OCI-LY1 (cell line): ENCODE measurements around the gene SMIM14.

Experiments used
- H2AFZ ChIP-seq: fragments of 200-600 bp; sonication (generic), shearing (Covaris generic); 2 replicates; pipeline ENCODE4 v1.6.0; 2014; ENCODE audit warnings: antibody characterized with exemption, mild to moderate bottlenecking, low read length
- H3F3A ChIP-seq: fragments of 200-600 bp; sonication (generic), shearing (Covaris generic); 2 replicates; pipeline ENCODE4 v1.6.0; 2014; ENCODE audit warnings: mild to moderate bottlenecking, antibody characterized with exemption, low read length, moderate library complexity; ENCODE audit not compliant: insufficient read depth
- H3K27ac ChIP-seq: fragments of 200-600 bp; sonication (generic); 2 replicates; pipeline ENCODE4 v1.5.1; 2014; ENCODE audit warnings: low read length, mixed run types, mild to moderate bottlenecking, low read depth; ENCODE audit not compliant: poor library complexity, severe bottlenecking
- H3K27me3 ChIP-seq: fragments of 200-600 bp; sonication (generic); 2 replicates; pipeline ENCODE4 v1.6.0; 2014; ENCODE audit warnings: antibody characterized with exemption, mild to moderate bottlenecking, low read length, moderate library complexity; ENCODE audit not compliant: insufficient read depth
- H3K36me3 ChIP-seq: fragments of 200-600 bp; sonication (generic); 2 replicates; pipeline ENCODE4 v1.6.1; 2014; ENCODE audit warnings: mild to moderate bottlenecking, antibody characterized with exemption, low read length, moderate library complexity, mixed read lengths; ENCODE audit not compliant: insufficient read depth
- H3K4me1 ChIP-seq: fragments of 200-600 bp; sonication (generic); 2 replicates; pipeline ENCODE4 v1.5.1; 2014; ENCODE audit warnings: mild to moderate bottlenecking, low read length, moderate library complexity; ENCODE audit not compliant: insufficient read depth, severe bottlenecking
- H3K4me2 ChIP-seq: fragments of 200-600 bp; sonication (generic), shearing (Covaris generic); 2 replicates; pipeline ENCODE4 v1.6.1; 2014; ENCODE audit warnings: low read length
- H3K4me3 ChIP-seq: fragments of 200-600 bp; sonication (generic); 2 replicates; pipeline ENCODE4 v1.5.1; 2014; ENCODE audit warnings: low read length, low read depth, mild to moderate bottlenecking, mixed read lengths; ENCODE audit not compliant: poor library complexity, severe bottlenecking
- H3K79me2 ChIP-seq: fragments of 200-600 bp; shearing (Covaris generic); 2 replicates; pipeline ENCODE4 v1.6.1; 2016; ENCODE audit warnings: mixed run types, low read length, mixed read lengths; ENCODE audit not compliant: insufficient read depth
- H3K9ac ChIP-seq: fragments of 200-600 bp; sonication (generic), shearing (Covaris generic); 2 replicates; pipeline ENCODE4 v1.6.1; 2014; ENCODE audit warnings: mild to moderate bottlenecking, low read length, mixed read lengths
- H3K9me2 ChIP-seq: fragments of 200-600 bp; sonication (generic), shearing (Covaris generic); 2 replicates; pipeline ENCODE4 v1.6.1; 2014; ENCODE audit warnings: low read depth, mild to moderate bottlenecking, low read length, mixed read lengths
- H3K9me3 ChIP-seq: fragments of 200-600 bp; shearing (Covaris generic); 2 replicates; pipeline ENCODE4 v1.6.1; 2014; ENCODE audit warnings: low read length, mixed read lengths
- H4K20me1 ChIP-seq: fragments of 200-600 bp; sonication (generic), shearing (Covaris generic); 2 replicates; pipeline ENCODE4 v1.6.0; 2016; ENCODE audit warnings: mild to moderate bottlenecking, low read length; ENCODE audit not compliant: insufficient read depth
- CTCF ChIP-seq: fragments of 200-600 bp; sonication (generic), shearing (Covaris generic); IDR thresholded peaks from 2 replicates; pipeline ENCODE4 v1.5.1; 2017; ENCODE audit warnings: mild to moderate bottlenecking, antibody characterized with exemption, low read length, moderate library complexity, mixed read lengths
- EZH2 ChIP-seq: fragments of 200-600 bp; sonication (generic), shearing (Covaris generic); IDR thresholded peaks from 2 replicates; pipeline ENCODE4 v1.8.0; 2017; ENCODE audit warnings: borderline replicate concordance, mixed run types, mild to moderate bottlenecking, antibody characterized with exemption, low read length, moderate library complexity, mixed read lengths

SMIM14 gene

GRCh38 chr4:39559626-39560025, 79.0 kb downstream of the SMIM14 start:
- Histone ChIP-seq H3K36me3 (peaks cover 3% of the 10 kb centered on the region), H3K9me3 (no peaks in the 10 kb centered on the region), H4K20me1 (no peaks in the 10 kb centered on the region), H3K4me2 (no peak overlapping the region), H2AFZ (no peak overlapping the region), H3K27me3 (no peaks in the 10 kb centered on the region), H3K9ac (no peak overlapping the region), H3K4me1 (no peaks in the 10 kb centered on the region), H3K9me2 (no peaks in the 10 kb centered on the region), H3K79me2 (no peaks in the 10 kb centered on the region), H3F3A (no peaks in the 10 kb centered on the region), H3K4me3 (no peak overlapping the region), H3K27ac (no peak overlapping the region)
- TF ChIP-seq EZH2, result no peak
- TF ChIP-seq CTCF, result no peak

GRCh38 chr4:39555472-39555871, 83.2 kb downstream of the SMIM14 start:
- H4K20me1 ChIP-seq, result no peaks in the 10 kb centered on the region
- no peaks in the 10 kb centered on the region for H3K9me2 ChIP-seq
- H3K4me2 ChIP-seq, result no peak overlapping the region
- peaks cover 4% of the 10 kb centered on the region; the same call in 1 of the 2 replicates for H3F3A ChIP-seq
- H3K9me3 ChIP-seq, result no peaks in the 10 kb centered on the region
- no peaks in the 10 kb centered on the region for H3K79me2 ChIP-seq
- H2AFZ ChIP-seq, result no peak overlapping the region
- no peak for TF ChIP-seq CTCF
- no peak overlapping the region for H3K9ac ChIP-seq
- H3K27ac ChIP-seq, result no peak overlapping the region
- no peaks in the 10 kb centered on the region for H3K27me3 ChIP-seq
- H3K36me3 ChIP-seq, result 0 out of 2 replicates have a peak, but pooled peaks cover 5% of the 10 kb centered on the region
- no peaks in the 10 kb centered on the region for H3K4me1 ChIP-seq
- H3K4me3 ChIP-seq, result no peak overlapping the region

DNA sequence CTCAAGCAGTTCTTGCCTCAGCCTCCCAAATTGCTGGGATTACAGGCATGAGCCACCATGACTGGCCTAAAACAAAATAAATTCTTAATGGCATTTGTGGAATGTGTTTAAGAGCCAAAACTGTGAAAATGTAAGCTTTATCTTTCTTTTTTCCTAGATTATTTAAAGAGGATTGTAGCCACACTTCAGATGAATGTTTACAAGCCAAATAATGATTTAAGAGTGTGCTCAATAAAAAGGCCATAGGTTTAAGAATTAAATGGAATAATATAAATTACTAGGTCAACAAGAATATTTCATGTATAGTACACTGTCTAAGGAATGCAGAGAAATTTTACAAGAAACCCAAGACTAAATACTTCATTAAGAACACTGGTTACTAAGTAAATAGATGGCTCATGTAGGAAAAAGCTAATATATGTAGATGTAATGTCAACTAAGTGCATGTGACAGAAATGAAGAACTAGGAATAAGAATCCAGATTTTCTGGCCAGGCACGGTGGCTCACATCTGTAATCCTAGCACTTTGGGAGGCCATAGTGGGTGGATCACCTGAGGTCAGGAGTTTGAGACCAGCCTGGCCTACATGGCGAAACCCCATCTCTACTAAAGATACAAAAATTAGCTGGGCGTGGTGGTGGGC, 90.1 kb downstream of the SMIM14 start:
- Histone ChIP-seq H3K27ac (no peak overlapping the region), H2AFZ (no peak overlapping the region), H3K9me2 (no peaks in the 10 kb centered on the region), H3K4me3 (no peak overlapping the region), H3K4me2 (no peak overlapping the region), H3K36me3 (no peaks in the 10 kb centered on the region; the same call in 1 of the 2 replicates), H3K27me3 (no peaks in the 10 kb centered on the region), H3K79me2 (no peaks in the 10 kb centered on the region), H4K20me1 (no peaks in the 10 kb centered on the region), H3K9me3 (no peaks in the 10 kb centered on the region), H3K9ac (no peak overlapping the region), H3K4me1 (no peaks in the 10 kb centered on the region), H3F3A (peaks cover 4% of the 10 kb centered on the region; the same call in 1 of the 2 replicates)
- TF ChIP-seq CTCF (no peak), EZH2 (no peak)
